GM12874 (cell line): ENCODE measurements around the gene MUCL3.

ENCODE experiments used
- CTCF ChIP-seq: IDR thresholded peaks from 2 replicates; pipeline ENCODE4 v1.5.1; 2011; ENCODE audit warnings: low read depth, mild to moderate bottlenecking, control low read depth, low read length, moderate library complexity; ENCODE audit not compliant: insufficient read depth

MUCL3 gene

GRCh38 chr6:30940361-30940986 lies at the start of gene MUCL3:
Gene MUCL3 (plus strand): TSS chr6:30940973. CDS start chr6:30941000, 27 bp downstream.
- no peak for TF ChIP-seq CTCF

- TF ChIP-seq CTCF, result no peak
Observed at GRCh38 chr6:30891450-30891723, 49.4 kb upstream of the MUCL3 start.

- TF ChIP-seq CTCF, result no peak
Observed at GRCh38 chr6:30891816-30892538, 48.8 kb upstream of the MUCL3 start.

GRCh38 chr6:30893001-30893591 lies 47.7 kb upstream of the MUCL3 start:
- no peak for TF ChIP-seq CTCF

GRCh38 chr6:30893666-30894065 lies 47.1 kb upstream of the MUCL3 start:
- TF ChIP-seq CTCF, result no peak

GRCh38 chr6:30894381-30894780 lies 46.4 kb upstream of the MUCL3 start:
- TF ChIP-seq CTCF, result no peak

- no peak for TF ChIP-seq CTCF
Observed at GRCh38 chr6:30894935-30895334, 45.8 kb upstream of the MUCL3 start.
